GM23248 (cell line): ENCODE measurements around the gene FUBP3.

Experiments
- EZH2 ChIP-seq: fragments of 200-600 bp; sonication (generic); IDR thresholded peaks from 2 replicates; pipeline ENCODE4 v1.6.1; 2018; ENCODE audit warnings: antibody characterized with exemption, mild to moderate bottlenecking; ENCODE audit not compliant: insufficient read depth, poor library complexity, severe bottlenecking
- EZH2phosphoT487 ChIP-seq: fragments of 200-600 bp; sonication (generic); IDR thresholded peaks from 2 replicates; pipeline ENCODE4 v1.6.1; 2018; ENCODE audit warnings: antibody characterized with exemption, moderate library complexity, mild to moderate bottlenecking, low read depth; ENCODE audit not compliant: insufficient read depth

DNA sequence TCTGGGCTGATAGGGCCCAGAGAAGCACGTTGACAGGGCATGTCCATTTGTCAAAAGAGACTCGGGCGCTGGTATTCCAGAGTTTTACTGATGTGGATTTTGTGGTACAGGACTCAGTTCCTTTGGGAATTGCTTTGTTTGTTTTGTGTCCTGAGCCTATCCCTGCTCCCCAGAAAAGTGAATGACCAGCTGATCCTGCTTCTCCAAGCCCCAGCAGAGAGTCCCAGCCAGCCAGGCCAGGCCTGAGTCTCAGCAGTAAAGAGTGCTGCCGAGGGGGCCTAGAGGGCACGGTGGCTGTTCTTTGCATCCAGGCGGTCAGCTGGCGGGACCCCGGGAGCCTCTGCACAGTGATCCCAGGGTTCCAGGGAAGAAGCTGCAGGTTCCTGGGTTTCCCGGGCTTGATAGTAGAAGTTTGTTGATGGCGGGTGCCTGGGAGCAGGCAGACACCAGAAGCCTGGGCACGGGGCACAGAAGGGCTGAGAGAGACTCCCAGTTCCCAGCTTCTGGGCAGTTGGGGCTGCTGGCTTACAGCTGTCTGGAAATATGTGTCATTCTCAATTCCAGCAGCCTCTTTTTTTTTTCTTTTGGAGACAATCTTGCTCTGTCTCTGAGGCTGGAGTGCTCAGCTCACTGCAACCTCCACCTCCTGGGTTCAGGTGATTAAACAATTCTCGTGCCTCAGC is 93.7 kb downstream of the FUBP3 start:
- TF ChIP-seq EZH2phosphoT487, result no peak
- no peak for TF ChIP-seq EZH2
